ENCODE results near the gene GPHN.
A peak's percentile ranks its signal among the peaks of the same experiment; 100 is the strongest.

GPHN gene

GRCh38 chr14:67167420-67168109, 659.6 kb downstream of the GPHN start:
- DNase-seq (ENCODE audit: low read depth): peak; percentile 26

- DNase-seq (ENCODE audit: low read depth): no peak
These were observed 660.1 kb downstream of the GPHN start for GRCh38 chr14:67168110-67168441.

GRCh38 chr14:67170660-67171059, 662.7 kb downstream of the GPHN start:
- DNase-seq (ENCODE audit: low read depth): peak; percentile 32

DNA sequence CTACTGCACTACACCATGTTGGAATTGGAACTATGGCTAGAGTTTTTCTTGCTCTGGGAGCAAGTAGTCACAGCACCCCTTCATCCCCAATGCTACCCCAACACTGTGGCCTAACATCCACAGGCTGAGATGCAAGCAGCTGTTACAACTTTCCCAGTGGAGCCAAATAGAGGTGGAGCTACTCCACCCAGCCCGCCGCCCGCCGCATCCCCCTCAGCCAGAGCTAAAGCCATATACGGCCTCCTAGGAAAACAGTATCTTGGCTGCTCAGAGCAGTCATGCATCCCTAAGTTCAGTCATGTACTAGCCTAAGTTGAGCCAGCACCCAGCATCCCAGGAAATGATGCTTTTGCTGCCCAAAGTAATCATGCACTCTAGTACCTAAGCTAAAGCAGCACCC, 664.1 kb downstream of the GPHN start:
- DNase-seq (ENCODE audit: low read depth): no peak

DNA sequence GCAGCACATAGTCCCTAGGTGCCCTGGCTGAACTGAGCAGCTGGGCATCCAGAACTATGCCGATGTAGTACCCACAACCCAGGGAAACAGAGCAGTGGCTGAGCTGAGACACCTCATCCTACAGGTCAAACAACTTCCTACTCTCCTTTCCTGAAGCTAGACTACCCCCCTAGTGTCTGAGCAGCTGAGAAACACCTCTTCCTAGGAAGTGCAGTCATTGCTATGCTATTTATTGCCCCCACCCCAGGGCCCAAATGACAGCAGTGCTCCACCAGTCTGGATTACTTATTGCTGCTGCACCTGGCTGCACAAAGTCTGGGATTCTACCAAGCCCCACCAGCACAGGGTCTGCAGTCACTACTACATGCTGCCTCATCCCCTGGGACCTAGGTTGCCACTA, 664.6 kb downstream of the GPHN start:
- no peak for DNase-seq (ENCODE audit: low read depth)

DNA sequence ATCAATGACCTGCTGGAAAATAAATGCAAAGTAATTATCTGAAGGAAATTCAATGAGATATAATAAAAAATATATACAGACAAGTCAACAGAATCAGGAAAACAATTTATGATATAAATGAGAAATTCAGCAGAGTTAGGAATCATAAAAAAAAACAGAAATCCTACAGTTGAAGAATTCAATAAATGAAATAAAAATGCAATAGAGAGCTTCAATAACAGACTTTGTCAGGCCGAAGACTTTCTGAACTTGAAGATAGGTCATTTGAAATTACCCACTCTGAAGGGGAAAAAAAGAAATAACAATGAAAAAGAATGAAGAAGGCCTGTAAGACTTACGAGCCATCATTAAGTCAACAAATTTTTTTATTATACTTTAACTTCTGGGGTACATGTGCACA, 665.8 kb downstream of the GPHN start:
- DNase-seq (ENCODE audit: low read depth): no peak

GRCh38 chr14:67186172-67186768, 678.3 kb downstream of the GPHN start:
- no peak for DNase-seq (ENCODE audit: low read depth)

DNA sequence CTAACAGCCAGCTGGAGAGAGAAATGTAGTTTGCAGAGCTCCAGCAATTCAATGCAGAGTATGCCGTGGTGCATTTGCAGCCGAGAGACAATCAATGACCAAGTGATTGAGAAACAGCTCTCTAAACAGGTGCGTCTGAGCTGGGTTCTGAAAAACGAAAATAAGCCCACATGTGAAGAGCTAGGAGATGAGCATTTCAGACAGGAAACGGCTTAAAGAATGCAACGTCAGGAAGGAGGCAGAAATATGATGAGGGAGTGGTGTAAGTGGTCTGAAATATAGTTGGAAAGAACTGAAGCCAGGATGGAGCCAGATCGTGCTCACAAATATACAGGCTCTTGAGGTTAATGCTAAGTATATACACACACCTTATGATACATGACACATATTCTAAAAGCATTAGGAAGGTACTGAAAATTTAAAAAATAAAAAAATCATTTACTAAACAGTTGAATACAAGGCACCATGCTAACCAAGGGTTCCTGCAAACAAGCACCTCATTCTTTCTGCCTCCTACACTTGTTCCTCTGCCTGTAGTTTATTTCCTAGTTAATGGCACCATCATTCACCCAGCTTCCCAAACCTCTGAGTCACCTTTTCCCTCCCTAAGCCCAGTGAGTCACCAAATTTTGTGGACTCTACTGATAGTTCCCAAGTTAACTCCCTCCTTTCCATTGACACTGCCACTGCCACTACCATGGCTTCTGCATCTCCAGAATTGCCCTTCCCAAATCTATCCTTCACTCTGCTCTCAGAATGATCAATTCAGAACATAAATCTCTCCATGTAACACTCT, 679.0 kb downstream of the GPHN start:
- peak; percentile 87 for DNase-seq (ENCODE audit: low read depth)

DNA sequence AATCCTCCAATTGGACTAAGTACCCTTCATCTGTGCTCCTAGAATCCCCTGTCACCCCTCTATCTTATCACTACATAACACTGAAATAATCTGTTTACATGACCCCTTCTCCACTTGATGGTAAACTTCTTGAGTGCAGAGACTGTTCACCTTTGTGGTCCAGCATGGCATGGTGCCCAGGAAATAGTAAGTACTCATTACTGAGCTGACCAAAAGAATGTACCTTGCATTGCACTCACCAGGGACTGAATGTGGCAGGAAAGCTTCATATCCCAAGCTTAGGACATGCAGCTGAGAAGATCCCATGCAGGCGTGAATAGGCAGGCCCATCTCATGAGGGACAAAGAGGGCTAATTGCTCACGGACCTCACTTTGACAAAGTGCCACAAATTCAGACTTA, 679.9 kb downstream of the GPHN start:
- DNase-seq (ENCODE audit: low read depth): peak; percentile 66

DNA sequence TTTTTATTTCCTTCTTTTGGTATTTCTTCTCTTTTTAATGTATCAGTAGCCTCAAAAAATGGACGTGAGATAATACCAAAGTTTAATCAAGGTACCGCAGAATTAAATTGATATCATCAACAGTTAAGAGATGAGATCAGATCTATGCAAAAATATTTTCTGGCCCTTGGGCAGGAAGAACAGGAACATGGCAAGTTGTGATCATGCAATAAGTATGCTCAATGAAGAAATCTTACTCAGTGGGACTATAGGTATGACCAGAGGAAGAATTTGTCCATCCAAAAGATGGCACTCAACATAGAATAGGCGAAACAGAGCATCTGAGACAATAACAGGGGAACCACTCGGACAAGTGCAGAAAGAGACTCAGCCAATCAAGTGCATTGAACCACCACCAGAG, 680.4 kb downstream of the GPHN start:
- DNase-seq (ENCODE audit: low read depth): no peak

DNA sequence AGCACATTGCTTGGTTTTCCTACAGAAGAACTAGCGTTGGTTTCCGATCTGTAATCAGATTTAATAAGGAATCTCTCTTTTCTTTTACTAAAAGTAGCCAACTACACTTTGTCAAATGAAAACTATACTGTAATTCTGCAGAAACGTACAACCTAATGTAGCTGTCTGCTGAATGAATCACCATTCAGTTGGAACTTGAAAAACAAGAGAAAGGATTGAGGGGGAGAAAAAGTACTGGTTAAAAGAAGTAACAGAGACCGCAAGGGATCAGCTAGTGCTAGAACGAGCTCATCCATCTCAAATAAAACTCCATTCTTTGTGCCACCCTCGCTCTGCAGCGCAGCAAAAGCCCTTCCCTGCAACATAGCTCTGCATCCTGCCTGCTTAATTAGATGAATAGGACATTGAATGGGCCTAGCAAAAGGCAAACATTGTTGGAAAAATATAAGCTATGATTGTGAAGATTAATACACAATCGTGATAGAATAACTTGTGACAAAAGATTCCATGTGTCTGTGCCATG, 683.9 kb downstream of the GPHN start:
- no peak for DNase-seq (ENCODE audit: low read depth)

DNA sequence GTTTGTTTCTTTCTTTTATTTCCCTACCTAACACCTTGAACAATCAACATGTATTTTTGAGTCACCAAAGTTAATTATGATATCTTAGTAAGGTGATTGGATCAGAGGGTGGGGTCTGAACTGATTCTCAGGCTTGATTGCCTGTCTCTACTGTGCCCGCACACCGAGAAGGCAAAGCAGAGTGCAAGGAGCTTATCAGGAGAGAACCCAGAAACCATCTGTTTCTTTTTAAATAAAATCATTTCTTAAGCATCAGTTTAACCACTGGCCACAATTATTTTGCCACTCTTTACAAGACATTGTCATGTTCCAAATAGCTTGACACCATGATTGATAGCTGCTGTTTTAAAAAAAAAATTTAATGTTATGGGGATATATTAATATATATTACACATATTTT, 684.4 kb downstream of the GPHN start:
- no peak for DNase-seq (ENCODE audit: low read depth)

DNA sequence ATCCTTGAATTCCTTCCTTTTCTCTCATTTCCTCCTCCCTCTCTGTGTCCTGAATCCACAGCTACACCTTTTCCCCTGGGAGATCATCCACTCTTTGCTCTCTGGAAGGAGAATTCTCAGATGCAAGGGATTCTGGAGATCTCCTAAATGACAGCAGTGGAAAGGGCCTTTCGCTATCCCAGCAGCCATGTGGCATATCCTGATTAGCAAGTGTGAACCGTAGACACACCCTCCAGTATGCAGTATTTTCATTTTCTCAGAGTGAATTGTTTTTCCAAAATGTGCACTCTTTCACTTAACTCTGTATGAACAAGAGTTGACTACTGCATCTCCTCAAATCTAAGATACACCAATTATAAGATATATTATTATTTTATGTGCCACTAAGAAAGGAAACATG, 687.3 kb downstream of the GPHN start:
- DNase-seq (ENCODE audit: low read depth): no peak

DNA sequence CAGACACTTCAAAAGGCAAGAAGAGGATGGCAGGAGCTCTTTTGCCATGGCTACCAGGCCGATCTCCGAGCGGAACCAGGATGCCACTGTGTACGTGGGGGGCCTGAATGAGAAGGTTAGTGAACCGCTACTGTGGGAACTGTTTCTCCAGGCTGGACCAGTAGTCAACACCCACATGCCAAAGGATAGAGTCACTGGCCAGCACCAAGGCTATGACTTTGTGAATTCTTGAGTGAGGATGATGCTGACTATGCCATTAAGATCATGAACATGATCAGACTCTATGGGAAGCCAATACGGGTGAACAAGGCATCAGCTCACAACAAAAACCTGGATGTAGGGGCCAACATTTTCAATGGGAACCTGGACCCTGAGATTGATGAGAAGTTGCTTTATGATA, 691.1 kb downstream of the GPHN start:
- peak; percentile 60 for DNase-seq (ENCODE audit: low read depth)

DNA sequence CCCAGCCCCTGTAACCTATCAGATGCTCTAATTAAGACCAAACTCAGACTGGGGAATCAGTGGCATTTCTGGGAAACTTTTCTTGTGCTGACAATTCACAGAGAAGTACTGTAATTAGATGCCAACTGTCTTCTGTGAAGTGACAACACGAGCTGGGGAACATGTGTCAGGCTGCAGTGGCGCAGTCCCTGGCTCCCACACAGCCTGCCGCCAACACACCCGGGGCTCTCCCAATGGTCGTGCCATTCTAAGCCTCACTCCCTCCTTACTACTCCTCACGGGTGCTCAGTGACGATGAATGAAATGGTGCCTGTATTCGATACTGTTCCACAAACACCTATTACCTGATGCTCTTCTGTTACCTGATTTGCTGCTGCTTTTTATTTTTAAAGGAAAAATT, 699.9 kb downstream of the GPHN start:
- no peak for DNase-seq (ENCODE audit: low read depth)

- DNase-seq (ENCODE audit: low read depth): no peak
These were observed 710.2 kb downstream of the GPHN start for GRCh38 chr14:67218126-67218525.

GRCh38 chr14:67221248-67221981, 713.5 kb downstream of the GPHN start:
- peak; percentile 92 for DNase-seq (ENCODE audit: low read depth)

GRCh38 chr14:67221982-67222328, 714.0 kb downstream of the GPHN start:
- no peak for DNase-seq (ENCODE audit: low read depth)

GRCh38 chr14:67225523-67225922, 717.6 kb downstream of the GPHN start:
- no peak for DNase-seq (ENCODE audit: low read depth)

GRCh38 chr14:67228325-67228984, 720.5 kb downstream of the GPHN start:
- peak; percentile 51 for DNase-seq (ENCODE audit: low read depth)

Data from EH (cell line).